Measurements from ENCODE around the gene KRTAP5-7.

The KRTAP5-7 gene

GRCh38 chr11:71548716-71549151 lies 21.7 kb downstream of the KRTAP5-7 start:
- Histone ChIP-seq H3K4me3 (ENCODE audit: low read depth in 1 of 2, low read length in 2 of 2) (no peak overlapping the region), H3K27me3 (ENCODE audit: insufficient read depth, low read length, poor library complexity) (peaks cover 4% of the 10 kb centered on the region), H3K4me1 (ENCODE audit: insufficient read depth, low read length) (no peaks in the 10 kb centered on the region), H2AFZ (ENCODE audit: low read depth, low read length) (no peak overlapping the region), H3K27ac (ENCODE audit: low read length) (no peak overlapping the region), H3K79me2 (ENCODE audit: insufficient read depth, low read length) (no peaks in the 10 kb centered on the region), H3K9me3 (ENCODE audit: insufficient read depth, low read length, severe bottlenecking) (no peaks in the 10 kb centered on the region), H3K9ac (ENCODE audit: low read depth, low read length) (no peak overlapping the region), H4K20me1 (ENCODE audit: insufficient read depth, low read length) (no peaks in the 10 kb centered on the region), H3K4me2 (ENCODE audit: insufficient read depth, low read length) (no peak overlapping the region), H3K36me3 (ENCODE audit: insufficient read depth, low read length) (no peaks in the 10 kb centered on the region)
- TF ChIP-seq CTCF (IDR thresholded peaks at IDR 0.05; ENCODE audit: borderline replicate concordance, extremely low read depth, low read length, poor library complexity, severe bottlenecking) = no peak
- TF ChIP-seq EZH2 (IDR thresholded peaks at IDR 0.05; ENCODE audit: borderline replicate concordance, low read depth, low read length, severe bottlenecking) = no peak
- ATAC-seq (ENCODE audit: insufficient read depth, low read depth) (no peak), DNase-seq (peak; percentile 13)

- H2AFZ ChIP-seq (ENCODE audit: low read depth, low read length) = no peak overlapping the region
- H3K79me2 ChIP-seq (ENCODE audit: insufficient read depth, low read length) = no peaks in the 10 kb centered on the region
- no peak for DNase-seq
- no peak overlapping the region for H3K9ac ChIP-seq (ENCODE audit: low read depth, low read length)
- H4K20me1 ChIP-seq (ENCODE audit: insufficient read depth, low read length) = no peaks in the 10 kb centered on the region
- H3K4me1 ChIP-seq (ENCODE audit: insufficient read depth, low read length) = no peaks in the 10 kb centered on the region
- peaks cover 6% of the 10 kb centered on the region for H3K27me3 ChIP-seq (ENCODE audit: insufficient read depth, low read length, poor library complexity)
- H3K36me3 ChIP-seq (ENCODE audit: insufficient read depth, low read length) = no peaks in the 10 kb centered on the region
- no peak overlapping the region for H3K27ac ChIP-seq (ENCODE audit: low read length)
- H3K4me3 ChIP-seq (ENCODE audit: low read depth in 1 of 2, low read length in 2 of 2) = no peak overlapping the region
- H3K9me3 ChIP-seq (ENCODE audit: insufficient read depth, low read length, severe bottlenecking) = no peaks in the 10 kb centered on the region
- no peak for ATAC-seq (ENCODE audit: insufficient read depth, low read depth)
- no peak for TF ChIP-seq EZH2 (IDR thresholded peaks at IDR 0.05; ENCODE audit: borderline replicate concordance, low read depth, low read length, severe bottlenecking)
- no peak for TF ChIP-seq CTCF (IDR thresholded peaks at IDR 0.05; ENCODE audit: borderline replicate concordance, extremely low read depth, low read length, poor library complexity, severe bottlenecking)
- H3K4me2 ChIP-seq (ENCODE audit: insufficient read depth, low read length) = no peak overlapping the region
Observed at GRCh38 chr11:71551711-71552110, 24.6 kb downstream of the KRTAP5-7 start.

GRCh38 chr11:71554996-71555395 lies 27.9 kb downstream of the KRTAP5-7 start:
- Histone ChIP-seq H3K4me1 (ENCODE audit: insufficient read depth, low read length) (no peaks in the 10 kb centered on the region), H3K79me2 (ENCODE audit: insufficient read depth, low read length) (no peaks in the 10 kb centered on the region), H3K36me3 (ENCODE audit: insufficient read depth, low read length) (no peaks in the 10 kb centered on the region), H3K27me3 (ENCODE audit: insufficient read depth, low read length, poor library complexity) (peaks cover 7% of the 10 kb centered on the region), H3K27ac (ENCODE audit: low read length) (no peak overlapping the region), H4K20me1 (ENCODE audit: insufficient read depth, low read length) (no peaks in the 10 kb centered on the region), H3K9ac (ENCODE audit: low read depth, low read length) (no peak overlapping the region), H2AFZ (ENCODE audit: low read depth, low read length) (no peak overlapping the region), H3K9me3 (ENCODE audit: insufficient read depth, low read length, severe bottlenecking) (no peaks in the 10 kb centered on the region), H3K4me3 (ENCODE audit: low read depth in 1 of 2, low read length in 2 of 2) (no peak overlapping the region), H3K4me2 (ENCODE audit: insufficient read depth, low read length) (no peak overlapping the region)
- ATAC-seq (ENCODE audit: insufficient read depth, low read depth) (no peak), DNase-seq (no peak)
- TF ChIP-seq EZH2 (IDR thresholded peaks at IDR 0.05; ENCODE audit: borderline replicate concordance, low read depth, low read length, severe bottlenecking) (no peak), CTCF (IDR thresholded peaks at IDR 0.05; ENCODE audit: borderline replicate concordance, extremely low read depth, low read length, poor library complexity, severe bottlenecking) (no peak)

- Histone ChIP-seq H2AFZ (ENCODE audit: low read depth, low read length) (no peak overlapping the region), H3K79me2 (ENCODE audit: insufficient read depth, low read length) (no peaks in the 10 kb centered on the region), H3K9ac (ENCODE audit: low read depth, low read length) (no peak overlapping the region), H3K4me3 (ENCODE audit: low read depth in 1 of 2, low read length in 2 of 2) (no peak overlapping the region), H3K27ac (ENCODE audit: low read length) (no peak overlapping the region), H3K9me3 (ENCODE audit: insufficient read depth, low read length, severe bottlenecking) (no peaks in the 10 kb centered on the region), H3K36me3 (ENCODE audit: insufficient read depth, low read length) (no peaks in the 10 kb centered on the region), H3K27me3 (ENCODE audit: insufficient read depth, low read length, poor library complexity) (peaks cover 7% of the 10 kb centered on the region), H4K20me1 (ENCODE audit: insufficient read depth, low read length) (no peaks in the 10 kb centered on the region), H3K4me2 (ENCODE audit: insufficient read depth, low read length) (no peak overlapping the region), H3K4me1 (ENCODE audit: insufficient read depth, low read length) (no peaks in the 10 kb centered on the region)
- ATAC-seq (ENCODE audit: insufficient read depth, low read depth) (no peak), DNase-seq (no peak)
- TF ChIP-seq CTCF (IDR thresholded peaks at IDR 0.05; ENCODE audit: borderline replicate concordance, extremely low read depth, low read length, poor library complexity, severe bottlenecking) (no peak), EZH2 (IDR thresholded peaks at IDR 0.05; ENCODE audit: borderline replicate concordance, low read depth, low read length, severe bottlenecking) (no peak)
Observed at GRCh38 chr11:71555508-71555907, 28.4 kb downstream of the KRTAP5-7 start.

Measured in DND-41 (cell line).